ENCODE data around the gene AKT3.
"Not testable (repeated sequence)": the region's sequence is repeated elsewhere in the genome, so short reads cannot be mapped to it uniquely, and the experiment has no call there.

- TF ChIP-seq, protein P1, sequence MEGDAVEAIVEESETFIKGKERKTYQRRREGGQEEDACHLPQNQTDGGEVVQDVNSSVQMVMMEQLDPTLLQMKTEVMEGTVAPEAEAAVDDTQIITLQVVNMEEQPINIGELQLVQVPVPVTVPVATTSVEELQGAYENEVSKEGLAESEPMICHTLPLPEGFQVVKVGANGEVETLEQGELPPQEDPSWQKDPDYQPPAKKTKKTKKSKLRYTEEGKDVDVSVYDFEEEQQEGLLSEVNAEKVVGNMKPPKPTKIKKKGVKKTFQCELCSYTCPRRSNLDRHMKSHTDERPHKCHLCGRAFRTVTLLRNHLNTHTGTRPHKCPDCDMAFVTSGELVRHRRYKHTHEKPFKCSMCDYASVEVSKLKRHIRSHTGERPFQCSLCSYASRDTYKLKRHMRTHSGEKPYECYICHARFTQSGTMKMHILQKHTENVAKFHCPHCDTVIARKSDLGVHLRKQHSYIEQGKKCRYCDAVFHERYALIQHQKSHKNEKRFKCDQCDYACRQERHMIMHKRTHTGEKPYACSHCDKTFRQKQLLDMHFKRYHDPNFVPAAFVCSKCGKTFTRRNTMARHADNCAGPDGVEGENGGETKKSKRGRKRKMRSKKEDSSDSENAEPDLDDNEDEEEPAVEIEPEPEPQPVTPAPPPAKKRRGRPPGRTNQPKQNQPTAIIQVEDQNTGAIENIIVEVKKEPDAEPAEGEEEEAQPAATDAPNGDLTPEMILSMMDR (IDR thresholded peaks at IDR 0.05) = not testable (repeated sequence)
- TF ChIP-seq POLR2A (IDR thresholded peaks at IDR 0.05) = not testable (repeated sequence)
Measured at GRCh38 chr1:243662169-243662568, 187.9 kb downstream of the AKT3 start.

Data from heart left ventricle (tissue), 13 donors.